OCI-LY3 (cell line): Measurements from ENCODE around the gene TTLL10.
"Not testable (repeated sequence)": the region's sequence is repeated elsewhere in the genome, so short reads cannot be mapped to it uniquely, and the experiment has no call there.

Source experiments
- EZH2phosphoT487 ChIP-seq: fragments of 200-600 bp; shearing (Covaris generic); IDR thresholded peaks from 2 replicates; pipeline ENCODE4 v1.6.1; 2018; ENCODE audit warnings: antibody characterized with exemption, mixed run types, low read depth
- TF ChIP-seq, protein P1 (sequence below): fragments of 200-600, 300-600 bp; sonication (generic); IDR thresholded peaks from 2 replicates; pipeline ENCODE4 v1.5.1; 2014; ENCODE audit warnings: antibody characterized with exemption, low read length, low read depth

GRCh38 chr1:1195726-1196125 lies 22.0 kb downstream of the TTLL10 start:
- TF ChIP-seq, protein P1, sequence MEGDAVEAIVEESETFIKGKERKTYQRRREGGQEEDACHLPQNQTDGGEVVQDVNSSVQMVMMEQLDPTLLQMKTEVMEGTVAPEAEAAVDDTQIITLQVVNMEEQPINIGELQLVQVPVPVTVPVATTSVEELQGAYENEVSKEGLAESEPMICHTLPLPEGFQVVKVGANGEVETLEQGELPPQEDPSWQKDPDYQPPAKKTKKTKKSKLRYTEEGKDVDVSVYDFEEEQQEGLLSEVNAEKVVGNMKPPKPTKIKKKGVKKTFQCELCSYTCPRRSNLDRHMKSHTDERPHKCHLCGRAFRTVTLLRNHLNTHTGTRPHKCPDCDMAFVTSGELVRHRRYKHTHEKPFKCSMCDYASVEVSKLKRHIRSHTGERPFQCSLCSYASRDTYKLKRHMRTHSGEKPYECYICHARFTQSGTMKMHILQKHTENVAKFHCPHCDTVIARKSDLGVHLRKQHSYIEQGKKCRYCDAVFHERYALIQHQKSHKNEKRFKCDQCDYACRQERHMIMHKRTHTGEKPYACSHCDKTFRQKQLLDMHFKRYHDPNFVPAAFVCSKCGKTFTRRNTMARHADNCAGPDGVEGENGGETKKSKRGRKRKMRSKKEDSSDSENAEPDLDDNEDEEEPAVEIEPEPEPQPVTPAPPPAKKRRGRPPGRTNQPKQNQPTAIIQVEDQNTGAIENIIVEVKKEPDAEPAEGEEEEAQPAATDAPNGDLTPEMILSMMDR: not testable (repeated sequence)
- TF ChIP-seq EZH2phosphoT487: not testable (repeated sequence)
